Left renal cortex interstitium (tissue), 4 donors: ENCODE measurements around the gene COL9A3. TPM values are rescaled to one million over a fixed set of nuclear protein-coding genes. Genes with fewer than 3 reads are reported as not detected.
A peak's percentile ranks its signal among the peaks of the same experiment; 100 is the strongest.

Source experiments
- DNase-seq, 4 donors: peaks; one replicate each; pipeline ENCODE4 v3.0.0-alpha.2; 2013; ENCODE audit warnings: low read depth in 4 of 4, low spot score in 2 of 4, missing footprints in 1 of 4
- polyA plus RNA-seq, 4 donors: library from polyadenylated mRNA; unstranded; fragments of 120-200 nt; gene quantifications; one replicate each; pipeline ENCODE4 v1.2.1, GENCODE V29; 2013; ENCODE audit not compliant: insufficient read length in 4 of 4

COL9A3 gene
- polyA plus RNA-seq, 4 donors = 19.3 to 29.5 (median 24.9) TPM

DNA sequence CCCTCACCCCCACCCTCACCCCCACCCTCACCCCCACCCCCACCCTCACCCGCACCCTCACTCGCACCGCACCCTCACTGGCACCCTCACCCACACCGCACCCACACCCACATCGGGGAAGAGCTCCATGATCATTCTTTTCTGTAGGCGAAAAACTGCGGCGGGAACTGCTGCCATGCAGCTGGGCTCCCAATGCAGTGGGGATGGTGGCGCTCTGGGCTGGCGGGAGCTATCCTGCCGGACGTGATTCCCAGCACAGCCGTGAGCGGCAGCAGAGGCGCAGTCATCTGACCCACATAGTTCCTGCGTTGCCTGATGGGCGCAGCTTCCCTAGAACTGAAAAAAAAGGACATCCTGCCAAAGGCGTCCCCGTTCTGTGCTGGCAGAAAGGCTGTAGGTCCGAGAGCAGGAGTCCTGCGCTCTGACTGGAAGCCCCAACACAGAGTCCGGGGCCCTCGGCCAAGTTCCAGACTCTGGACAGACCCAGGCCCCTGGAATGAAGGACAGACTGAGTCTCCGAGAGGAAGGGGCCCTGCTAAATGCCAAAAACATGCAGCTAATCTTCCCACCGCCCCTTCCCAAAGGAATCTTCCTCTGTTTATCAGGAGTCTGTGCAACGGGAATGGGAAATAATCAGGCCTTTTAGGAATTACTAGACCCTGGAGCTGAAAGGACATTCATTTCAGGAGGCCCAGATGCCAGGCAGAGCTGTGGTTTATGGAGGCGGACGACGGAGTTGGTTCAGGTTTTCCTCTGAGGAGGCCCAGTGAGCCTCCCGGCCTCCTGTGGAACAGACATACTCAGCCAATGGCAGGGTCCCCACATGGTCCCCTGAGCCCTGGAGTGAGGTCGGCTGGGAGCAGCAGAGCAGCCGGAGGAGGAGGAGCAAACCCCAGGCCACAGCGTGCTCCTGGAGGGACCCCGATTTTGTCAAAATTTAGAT is 58.8 kb downstream of the COL9A3 start:
- DNase-seq = peak in 1 of 4 donors; percentile 61

DNA sequence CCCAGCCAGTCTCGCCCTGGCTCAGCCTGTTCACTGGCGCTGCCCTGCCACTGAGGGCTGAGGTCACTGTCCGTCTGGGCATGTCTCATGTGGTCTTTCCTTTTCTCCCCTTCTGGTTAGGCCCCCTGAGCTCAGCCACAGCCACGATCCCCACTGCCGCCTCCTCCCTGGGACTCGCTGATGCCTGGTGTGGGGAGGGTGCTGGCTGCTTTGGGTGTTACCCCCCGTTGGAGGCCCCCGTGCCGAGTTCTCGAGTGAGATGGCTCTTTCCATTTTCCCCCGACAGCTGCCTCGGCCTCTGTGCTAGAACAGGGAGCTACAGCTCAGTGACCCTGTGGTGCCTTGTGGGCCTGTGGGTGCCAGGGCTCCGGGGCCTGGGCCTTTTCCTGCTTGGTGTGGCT is 59.7 kb downstream of the COL9A3 start:
- no peak for DNase-seq

DNA sequence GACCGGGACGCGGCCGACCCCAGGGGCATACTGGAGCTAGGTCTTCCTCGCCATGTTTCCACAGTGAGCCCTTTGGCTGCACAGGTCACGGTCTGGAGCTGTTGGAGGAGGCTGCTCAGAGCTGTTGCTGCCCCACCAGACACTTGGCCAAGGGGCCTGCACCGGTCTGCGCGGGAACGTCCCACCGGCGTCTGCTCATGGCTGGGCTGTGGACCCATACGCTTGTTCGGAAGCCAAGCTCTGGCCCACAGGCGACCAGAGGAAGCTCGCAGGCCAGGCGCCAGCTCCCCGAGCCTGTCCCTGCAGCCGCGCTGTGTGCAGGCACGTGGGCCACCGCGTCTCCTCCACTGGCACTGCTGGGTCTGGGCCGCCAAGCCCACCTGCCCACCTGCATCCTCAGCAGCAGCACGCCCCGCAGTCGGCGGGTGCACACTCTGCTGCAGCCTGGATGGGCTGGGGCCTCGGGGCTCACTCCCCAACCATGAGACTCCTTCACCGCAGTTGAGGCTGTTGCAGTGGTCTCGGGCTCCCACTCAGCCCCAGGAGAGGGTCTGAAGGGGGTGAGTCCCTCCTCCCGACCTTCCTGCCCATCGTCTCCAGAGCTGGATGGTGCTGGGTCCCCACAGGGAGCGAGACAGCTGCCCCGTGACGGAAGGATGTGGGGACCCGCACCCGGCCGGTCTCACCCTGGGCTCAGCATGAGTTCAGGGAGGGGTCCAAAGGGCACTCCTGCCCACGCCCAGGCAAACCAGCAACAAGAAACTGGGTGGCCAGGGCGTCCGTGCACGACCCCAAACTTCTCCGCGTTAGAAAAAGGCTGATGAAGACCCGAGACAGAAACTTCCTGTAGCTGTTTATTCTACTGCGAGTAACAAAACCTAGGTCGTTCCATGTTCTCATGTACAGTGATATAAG is 60.3 kb downstream of the COL9A3 start:
- no peak for DNase-seq

- DNase-seq = no peak
These were observed 61.6 kb downstream of the COL9A3 start for GRCh38 chr20:62878244-62879038.

- DNase-seq = no peak
These were observed 62.7 kb downstream of the COL9A3 start for GRCh38 chr20:62879275-62880146.

DNA sequence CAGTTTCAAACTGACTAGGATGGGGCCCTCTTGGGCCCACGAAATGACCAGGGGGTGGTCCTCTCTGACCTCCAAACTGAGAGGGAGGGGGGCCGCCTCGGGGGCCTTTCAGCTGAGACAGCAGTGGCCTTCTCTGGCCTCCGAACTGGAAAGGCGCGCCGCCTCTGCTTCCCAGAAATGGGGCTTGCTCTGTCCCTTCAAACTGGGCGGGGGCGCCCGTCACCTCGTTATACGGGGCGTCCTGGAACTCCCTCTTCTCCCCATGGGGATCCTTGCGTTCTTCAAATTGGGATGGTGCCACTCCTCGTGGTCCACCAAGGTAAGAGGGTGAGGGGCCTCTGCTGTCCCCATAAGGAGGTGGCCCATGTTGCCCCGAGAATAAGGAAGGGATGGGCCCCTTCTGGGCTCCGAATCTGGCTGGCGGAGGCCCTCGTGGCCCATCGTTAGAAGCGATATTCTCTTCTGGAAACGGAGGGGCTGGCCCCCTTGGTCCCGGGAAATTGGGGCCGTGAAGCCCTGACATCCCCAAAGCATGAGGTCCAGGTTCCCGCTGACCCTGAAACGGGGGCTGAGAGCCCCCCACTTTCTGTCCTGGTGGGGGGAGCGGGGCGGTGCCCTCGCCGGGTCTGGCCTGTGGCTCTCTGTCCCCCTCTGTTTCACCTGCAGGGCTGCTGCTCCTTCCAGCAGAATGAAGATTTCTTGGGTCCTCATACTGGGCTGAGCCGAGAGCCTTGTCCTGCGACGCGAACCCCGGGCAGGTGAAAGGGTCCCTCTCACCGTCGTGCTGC is 63.5 kb downstream of the COL9A3 start:
- DNase-seq = no peak

DNA sequence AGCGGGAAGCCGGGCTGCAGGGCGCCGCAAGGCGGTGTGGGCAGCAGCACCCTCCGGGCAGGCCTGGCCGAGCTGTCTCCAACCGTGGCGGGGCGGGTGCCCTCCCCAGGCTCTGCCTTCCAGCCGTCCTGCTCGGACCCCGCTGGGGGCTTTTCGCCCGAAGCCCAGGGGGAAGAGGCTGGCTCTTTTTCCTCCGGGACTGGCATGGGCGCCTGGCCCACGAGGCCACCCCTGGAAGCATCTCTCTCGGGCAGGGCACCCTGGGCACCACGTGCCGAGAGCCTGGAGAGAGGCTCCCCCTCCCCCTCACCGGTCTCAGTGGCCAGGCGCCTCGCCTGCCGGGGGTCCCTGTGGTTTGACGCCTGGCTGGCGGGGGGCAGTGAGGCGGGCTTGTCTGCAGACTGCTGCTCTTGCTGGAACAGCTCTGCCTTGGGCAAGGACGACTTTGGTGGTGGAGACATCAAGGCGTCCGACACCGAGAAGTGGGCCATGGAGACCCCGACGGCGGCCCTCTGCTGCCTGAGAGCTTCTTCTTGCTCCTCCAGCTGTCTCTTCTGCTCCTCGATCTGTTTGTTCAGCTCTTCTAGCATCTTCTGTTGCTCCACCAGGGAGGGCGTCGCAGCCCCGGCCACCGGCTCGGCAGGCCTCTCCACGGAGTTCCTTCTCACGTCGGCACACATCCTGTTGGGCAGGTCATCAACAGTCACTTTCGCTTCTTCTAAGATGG is 64.2 kb downstream of the COL9A3 start:
- no peak for DNase-seq

- no peak for DNase-seq
These were observed 65.0 kb downstream of the COL9A3 start for GRCh38 chr20:62881662-62882395.

DNA sequence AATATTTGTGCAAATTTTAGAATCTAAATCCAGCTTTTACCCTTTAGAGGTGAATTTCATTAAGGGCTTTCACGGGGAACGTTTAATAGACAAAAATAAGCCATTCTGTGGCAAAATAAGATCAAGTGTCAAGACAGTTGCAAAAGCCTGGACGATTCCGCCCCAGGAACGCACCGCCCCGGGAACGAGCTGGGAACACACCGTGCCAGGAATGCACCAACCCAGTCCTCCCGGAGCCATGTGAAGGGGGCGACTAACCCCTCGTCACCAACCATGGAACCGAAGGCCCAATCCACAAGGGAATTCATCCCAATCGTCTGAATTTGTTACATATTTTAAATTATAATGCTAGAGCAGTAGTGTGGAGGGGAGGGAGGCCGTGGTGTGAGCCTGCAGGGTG is 65.6 kb downstream of the COL9A3 start:
- no peak for DNase-seq

GRCh38 chr20:62884556-62884955 is 67.7 kb downstream of the COL9A3 start:
- DNase-seq = no peak

DNA sequence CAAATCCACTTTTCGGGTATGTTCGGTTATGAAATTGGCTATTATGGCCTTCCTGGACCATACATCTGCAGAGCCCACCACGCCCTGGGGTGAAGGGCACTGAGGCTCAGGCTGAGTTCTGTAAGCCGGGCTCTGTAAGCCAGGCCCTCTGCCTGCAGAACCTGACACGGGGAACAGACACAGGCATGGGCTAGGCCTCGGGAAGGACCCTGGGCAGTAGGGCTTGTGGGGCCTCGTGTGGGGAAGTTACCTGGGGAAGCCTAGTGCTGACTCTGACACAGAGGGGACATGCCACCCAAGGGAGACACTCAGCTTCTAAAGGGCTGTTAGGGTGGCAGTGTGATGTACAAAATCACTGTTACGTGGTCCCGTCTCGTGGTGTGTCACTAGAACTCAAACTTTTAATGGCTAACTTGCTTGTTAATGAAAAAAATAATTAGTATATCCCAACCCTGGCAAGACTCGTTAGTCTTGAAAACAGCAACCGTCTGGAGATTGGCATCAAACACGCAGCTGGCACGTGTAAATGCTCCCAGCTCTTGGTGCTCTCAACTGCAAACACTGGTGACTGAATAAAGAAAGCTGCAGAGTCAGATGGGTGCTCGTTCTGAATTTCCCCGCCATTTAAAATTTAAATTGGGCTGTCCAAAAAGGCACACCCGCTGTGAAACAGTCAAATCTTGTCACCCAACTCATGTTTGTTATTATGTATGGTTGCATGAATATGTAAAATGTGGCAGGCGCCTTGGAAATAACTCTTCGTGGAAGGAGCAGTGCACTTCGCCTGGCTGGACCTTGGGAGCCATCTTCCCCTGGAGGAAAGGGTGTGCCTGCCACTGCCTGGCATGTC is 68.4 kb downstream of the COL9A3 start:
- no peak for DNase-seq

DNA sequence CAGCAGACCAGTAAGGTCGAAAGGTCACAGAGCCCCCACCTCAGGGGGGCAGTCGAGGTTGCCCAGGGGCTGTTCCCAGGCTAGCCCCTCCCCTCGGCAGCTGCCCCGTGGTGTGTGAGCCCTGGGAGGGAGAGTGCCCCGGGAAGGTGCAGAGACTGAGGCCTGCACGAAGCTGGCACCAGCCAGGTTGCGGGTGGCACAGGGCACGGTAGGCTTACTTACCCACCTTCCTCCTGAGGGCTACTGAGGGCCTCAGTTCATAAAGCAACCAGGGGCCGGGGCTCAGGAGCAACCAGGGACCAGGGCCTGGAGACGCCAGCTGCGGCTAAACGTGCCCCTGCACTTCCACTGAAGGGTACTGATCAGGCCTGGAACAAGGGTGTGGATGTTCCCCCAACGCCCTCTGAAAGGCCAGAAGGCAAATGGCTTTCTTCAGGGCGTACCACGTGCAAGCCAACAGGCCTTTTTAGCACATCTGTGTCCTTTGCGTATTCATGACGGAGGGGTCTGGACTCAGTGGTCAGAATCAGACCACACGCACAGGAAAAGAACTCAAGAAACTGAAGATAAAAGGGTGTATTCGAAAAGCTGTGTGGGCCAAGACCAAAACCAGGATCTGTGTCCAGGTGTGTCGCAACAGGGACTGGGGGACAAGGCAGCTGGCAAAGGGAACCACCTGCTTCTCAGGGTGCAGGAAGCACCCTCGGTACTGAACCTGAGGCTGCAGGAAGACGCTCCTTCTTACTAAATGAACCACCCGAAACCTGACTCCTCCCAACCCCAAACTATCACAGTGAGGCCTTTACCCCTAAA is 69.3 kb downstream of the COL9A3 start:
- no peak for DNase-seq

DNA sequence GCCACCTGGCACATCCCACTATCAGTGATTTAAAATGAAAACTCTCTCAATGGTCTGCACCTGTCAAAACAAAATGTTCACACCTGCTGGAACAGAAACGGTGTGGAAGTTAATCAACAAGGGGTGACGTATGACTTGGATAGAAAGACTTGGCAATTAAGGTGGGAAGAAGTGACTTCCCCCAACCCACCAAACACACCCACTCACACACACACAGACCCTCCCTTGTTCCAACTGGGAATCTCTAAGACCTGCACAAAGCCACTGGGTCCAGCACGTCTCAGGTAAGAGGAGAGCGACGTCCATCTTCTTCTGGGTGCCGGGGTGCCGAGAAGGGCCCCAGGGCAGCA is 69.8 kb downstream of the COL9A3 start:
- no peak for DNase-seq

DNA sequence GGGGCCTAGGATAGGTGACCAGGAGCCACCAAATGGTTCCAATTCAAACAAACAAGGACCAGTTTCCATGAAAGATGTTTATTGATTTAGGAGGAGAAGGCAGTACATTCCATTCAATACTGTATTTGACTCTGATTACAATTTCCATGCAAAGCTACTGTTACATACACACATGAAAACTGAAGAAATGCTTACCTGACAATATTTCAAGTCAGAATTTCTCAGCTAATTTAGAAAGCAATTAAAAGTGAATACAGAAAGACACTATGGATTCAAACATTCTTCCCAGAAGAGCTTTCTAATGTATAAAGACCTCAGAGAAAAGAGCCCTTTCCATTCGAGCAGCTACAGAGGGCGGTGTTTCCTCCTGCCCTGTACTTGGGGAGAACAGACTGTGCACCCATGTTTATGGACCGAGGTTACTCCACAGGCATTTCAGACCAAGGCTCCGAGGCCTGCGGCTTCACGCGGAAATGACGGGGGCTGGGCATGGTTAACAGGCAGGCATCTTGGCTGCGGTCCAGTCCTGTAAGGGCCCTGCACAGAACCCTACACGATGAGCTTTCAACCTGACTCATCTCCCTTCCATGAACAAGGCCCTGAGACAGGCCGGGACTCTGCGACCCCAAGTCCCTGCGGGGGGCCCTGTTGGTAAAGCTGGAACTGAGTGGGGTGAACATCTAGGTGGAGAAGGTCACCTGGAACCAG is 70.5 kb downstream of the COL9A3 start:
- no peak for DNase-seq

GRCh38 chr20:62887860-62888239 is 71.0 kb downstream of the COL9A3 start:
- DNase-seq = no peak
